Choroid plexus epithelial cell (primary cell): ENCODE data around the gene LHFPL4.
"Not testable (repeated sequence)": the region's sequence is repeated elsewhere in the genome, so short reads cannot be mapped to it uniquely, and the experiment has no call there.

ENCODE experiments used
- DNase-seq: peaks from one replicate; pipeline ENCODE4 v3.0.0-alpha.2; 2010; ENCODE audit warnings: low read depth
- H3K4me3 ChIP-seq: 2 replicates; pipeline ENCODE4 v1.5.1; 2011; ENCODE audit warnings: low read depth, mild to moderate bottlenecking, control low read depth, low read length, moderate library complexity
- TF ChIP-seq, protein P1 (sequence below): conservative IDR thresholded peaks from 2 replicates; pipeline ENCODE4 v1.5.1; 2011; ENCODE audit warnings: low read depth, mild to moderate bottlenecking, control low read depth, inconsistent platforms, low read length, moderate library complexity

The LHFPL4 gene

DNA sequence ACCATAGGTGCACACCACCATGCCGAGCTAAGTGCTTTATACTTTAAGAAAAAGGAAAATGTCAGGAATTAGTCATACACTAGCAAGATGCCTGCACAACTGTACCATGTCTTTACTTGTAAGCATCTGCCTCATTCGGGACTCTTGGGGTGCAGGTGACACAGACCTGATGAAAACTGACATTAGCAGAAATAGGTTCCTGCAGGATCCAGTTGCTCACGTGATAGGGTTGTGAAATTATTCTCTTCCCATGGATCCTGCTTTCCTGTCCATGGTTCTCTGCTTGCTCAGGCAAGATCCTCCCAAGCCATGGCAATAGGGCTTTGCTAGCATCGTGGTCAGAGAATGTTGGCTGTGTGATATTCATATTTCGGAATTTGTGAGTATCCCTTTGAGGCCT lies 10.2 kb upstream of the LHFPL4 start:
- DNase-seq, result no peak
- no peak overlapping the region for H3K4me3 ChIP-seq
- TF ChIP-seq, protein P1, sequence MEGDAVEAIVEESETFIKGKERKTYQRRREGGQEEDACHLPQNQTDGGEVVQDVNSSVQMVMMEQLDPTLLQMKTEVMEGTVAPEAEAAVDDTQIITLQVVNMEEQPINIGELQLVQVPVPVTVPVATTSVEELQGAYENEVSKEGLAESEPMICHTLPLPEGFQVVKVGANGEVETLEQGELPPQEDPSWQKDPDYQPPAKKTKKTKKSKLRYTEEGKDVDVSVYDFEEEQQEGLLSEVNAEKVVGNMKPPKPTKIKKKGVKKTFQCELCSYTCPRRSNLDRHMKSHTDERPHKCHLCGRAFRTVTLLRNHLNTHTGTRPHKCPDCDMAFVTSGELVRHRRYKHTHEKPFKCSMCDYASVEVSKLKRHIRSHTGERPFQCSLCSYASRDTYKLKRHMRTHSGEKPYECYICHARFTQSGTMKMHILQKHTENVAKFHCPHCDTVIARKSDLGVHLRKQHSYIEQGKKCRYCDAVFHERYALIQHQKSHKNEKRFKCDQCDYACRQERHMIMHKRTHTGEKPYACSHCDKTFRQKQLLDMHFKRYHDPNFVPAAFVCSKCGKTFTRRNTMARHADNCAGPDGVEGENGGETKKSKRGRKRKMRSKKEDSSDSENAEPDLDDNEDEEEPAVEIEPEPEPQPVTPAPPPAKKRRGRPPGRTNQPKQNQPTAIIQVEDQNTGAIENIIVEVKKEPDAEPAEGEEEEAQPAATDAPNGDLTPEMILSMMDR, result no peak

DNA sequence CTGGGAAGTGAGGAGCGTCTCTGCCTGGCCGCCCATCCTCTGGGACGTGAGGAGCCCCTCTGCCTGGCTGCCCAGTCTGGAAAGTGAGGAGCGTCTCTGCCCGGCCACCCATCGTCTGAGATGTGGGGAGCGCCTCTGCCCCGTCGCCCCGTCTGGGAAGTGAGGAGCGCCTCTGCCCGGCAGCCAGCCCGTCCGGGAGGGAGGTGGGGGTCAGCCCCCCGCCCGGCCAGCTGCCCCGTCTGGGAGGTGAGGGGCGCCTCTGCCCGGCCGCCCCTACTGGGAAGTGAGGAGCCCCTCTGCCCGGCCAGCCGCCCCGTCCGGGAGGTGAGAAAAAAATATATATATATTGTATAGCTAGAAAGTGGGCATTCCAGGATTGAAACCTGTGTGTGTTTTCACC lies 6.4 kb upstream of the LHFPL4 start:
- H3K4me3 ChIP-seq, DNase-seq: not testable (repeated sequence)

DNA sequence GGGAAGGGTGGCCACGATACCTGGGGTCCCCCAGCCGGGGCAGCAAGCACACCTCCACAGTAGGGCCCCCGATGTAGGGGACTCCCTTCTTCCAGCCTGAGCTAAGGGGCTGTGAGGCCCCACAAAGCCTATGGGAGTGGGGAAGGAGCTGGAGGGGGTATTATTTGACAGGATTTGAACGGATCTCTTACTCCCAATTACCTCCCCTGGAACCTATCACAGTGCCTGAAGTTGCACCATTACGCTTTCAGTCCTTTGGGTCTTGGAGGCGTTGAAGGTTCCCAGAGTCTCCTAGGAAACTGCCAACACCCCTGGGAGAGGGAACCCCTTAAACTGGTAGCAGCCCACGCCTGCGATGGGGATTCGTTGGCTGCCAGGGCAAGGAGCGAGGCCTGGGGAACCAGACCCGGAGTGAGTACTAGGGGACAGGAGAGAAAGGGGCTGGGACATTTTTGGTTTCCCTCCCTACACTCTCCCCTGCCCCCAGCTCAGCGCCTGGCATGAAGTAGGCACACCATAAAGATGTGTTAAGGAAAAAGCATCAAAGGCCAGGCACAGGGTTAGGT lies 409 bp upstream of the LHFPL4 start:
- no peak for DNase-seq
- no peak overlapping the region for H3K4me3 ChIP-seq
- TF ChIP-seq, protein P1, result no peak

DNA sequence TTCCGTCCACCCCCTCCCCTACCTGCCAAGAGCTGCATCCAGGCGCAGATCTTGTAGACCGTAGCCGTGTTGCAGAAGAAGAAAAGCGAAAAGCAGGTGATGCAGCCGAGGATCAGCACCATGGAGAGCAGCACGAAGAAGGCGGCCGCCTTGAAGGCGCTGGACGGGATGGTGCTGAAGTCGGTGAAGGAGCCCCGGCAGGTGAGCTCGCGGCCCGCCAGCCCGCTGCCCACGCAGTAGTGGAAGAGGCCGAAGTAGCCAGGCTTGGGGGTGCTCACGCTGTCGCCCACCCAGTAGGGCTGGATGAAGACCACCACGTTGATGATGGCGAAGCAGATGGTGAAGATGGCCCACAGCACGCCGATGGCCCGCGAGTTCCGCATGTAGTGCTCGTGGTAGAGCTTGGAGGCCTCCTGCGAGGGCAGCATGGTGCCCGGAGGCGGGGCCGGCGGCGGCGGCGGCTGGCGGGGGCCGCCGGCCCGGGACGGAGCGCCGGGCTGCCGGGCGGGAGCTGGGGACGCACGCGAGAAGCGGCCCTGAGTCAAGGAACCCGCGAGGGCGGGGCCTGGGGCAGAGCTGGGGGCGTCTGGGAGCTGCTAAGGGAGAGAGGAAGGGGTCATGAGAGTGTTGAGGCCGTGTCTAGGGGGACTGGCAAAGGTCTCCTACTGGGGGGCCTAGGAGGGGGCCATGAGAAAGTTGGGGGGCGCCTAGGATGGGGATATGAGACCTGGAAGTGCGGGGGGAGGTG lies 1.2 kb downstream of the LHFPL4 start:
- peak; percentile 65 for DNase-seq

DNA sequence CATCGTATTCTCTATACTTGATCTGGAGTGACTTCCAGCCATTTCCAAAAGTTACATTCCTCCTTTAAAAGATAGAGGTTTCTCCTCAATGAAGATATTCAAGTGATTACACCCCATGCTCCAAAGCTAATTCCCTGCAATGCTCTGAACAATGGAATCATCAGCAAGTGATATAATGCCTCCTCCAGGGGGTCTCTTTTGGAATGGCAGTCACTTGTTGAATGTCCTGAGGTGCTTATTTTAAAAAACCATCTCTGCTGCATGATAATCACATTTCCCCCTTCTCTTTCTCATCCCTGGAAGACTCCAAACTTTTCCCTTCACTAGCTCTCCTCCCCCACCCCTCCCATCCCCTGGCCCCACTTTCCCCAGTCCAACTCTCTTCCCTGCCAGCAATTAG lies 2.6 kb downstream of the LHFPL4 start:
- H3K4me3 ChIP-seq, result no peak overlapping the region
- TF ChIP-seq, protein P1, result no peak
- no peak for DNase-seq

More for the DNA sequence above, 1.2 kb downstream of the LHFPL4 start:
- H3K4me3 ChIP-seq, result no peak overlapping the region
- TF ChIP-seq, protein P1, result no peak

DNA sequence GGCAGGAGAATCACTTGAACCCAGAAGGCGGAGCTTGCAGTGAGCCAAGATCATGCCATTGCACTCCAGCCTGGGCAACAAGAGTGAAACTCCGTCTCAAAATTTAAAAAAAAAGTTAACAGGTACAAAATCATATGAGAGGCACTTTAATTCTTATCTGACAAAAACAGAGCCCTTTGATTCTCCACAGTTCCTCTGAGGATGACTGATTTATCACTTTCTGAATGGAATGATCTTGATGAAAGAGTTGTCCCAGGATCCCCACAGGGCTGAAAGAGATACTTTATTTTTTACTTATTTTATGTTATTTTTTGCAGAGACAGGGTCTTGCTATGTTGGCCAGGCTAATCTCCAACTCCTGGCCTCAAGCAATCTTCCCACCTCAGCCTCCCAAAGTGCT lies 4.0 kb downstream of the LHFPL4 start:
- DNase-seq, result no peak
- TF ChIP-seq, protein P1, result no peak
- no peak overlapping the region for H3K4me3 ChIP-seq

DNA sequence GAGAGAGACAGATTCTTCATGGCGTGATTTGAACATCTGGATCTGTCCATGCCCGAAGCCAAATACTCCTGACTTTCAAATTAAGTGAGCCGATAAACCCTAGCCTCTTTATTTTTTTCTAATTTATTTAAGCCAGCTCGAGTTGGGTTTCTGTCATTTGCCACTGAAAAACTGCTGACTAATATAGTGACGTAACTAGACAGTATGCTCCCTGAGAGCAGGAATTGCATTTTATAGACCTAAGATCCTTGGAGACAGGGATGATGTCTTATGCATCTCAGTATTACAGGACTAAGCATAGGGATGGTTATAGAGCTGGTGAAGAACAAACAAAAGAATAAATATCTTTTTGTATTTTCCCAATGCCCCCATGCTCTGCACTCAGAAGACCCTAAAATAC lies 4.6 kb downstream of the LHFPL4 start:
- DNase-seq, result no peak
- H3K4me3 ChIP-seq, result no peak overlapping the region
- TF ChIP-seq, protein P1, result no peak
